PFSK-1 (cell line): Measurements from ENCODE around the gene PSMB9.

Source experiments
- POLR2AphosphoS5 ChIP-seq: IDR thresholded peaks from 2 replicates; pipeline ENCODE4 v1.6.1; 2012; ENCODE audit warnings: low read depth, mild to moderate bottlenecking, control low read depth, low read length, moderate library complexity
- SIN3A ChIP-seq: IDR thresholded peaks from 2 replicates; pipeline ENCODE4 v1.6.1; 2012; ENCODE audit warnings: mild to moderate bottlenecking, low read length, moderate library complexity, borderline replicate concordance; ENCODE audit not compliant: insufficient read depth
- TF ChIP-seq, protein P1 (sequence below), 2 experiments: IDR thresholded peaks; 2 replicates each; pipeline versions ENCODE4 v1.6.1 to v1.8.0; 2011 to 2012; ENCODE audit warnings: low read depth in 2 of 2, low read length in 2 of 2, control low read depth in 1 of 2, inconsistent platforms in 1 of 2, mild to moderate bottlenecking in 1 of 2, moderate library complexity in 1 of 2; ENCODE audit not compliant: insufficient read depth in 1 of 2

DNA sequence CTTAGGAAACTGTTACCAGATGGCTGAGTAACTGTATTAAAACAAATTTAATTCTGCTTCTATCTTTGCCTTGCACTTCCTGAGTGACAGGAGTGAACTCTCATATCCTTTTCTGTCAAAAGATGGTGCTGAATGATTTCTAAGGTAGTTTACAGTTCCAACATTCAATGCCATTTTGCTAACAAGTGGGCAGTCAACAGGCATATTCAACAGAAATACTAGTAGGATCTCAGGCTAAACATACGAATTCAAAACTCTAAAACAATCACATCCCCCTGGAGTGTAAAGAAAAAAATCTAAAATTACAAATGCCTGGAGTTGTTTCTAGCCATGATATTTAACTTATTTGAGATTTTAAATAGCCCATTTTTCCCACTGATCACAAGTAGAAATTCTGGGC lies 6.7 kb downstream of the PSMB9 start:
- TF ChIP-seq, protein P1, sequence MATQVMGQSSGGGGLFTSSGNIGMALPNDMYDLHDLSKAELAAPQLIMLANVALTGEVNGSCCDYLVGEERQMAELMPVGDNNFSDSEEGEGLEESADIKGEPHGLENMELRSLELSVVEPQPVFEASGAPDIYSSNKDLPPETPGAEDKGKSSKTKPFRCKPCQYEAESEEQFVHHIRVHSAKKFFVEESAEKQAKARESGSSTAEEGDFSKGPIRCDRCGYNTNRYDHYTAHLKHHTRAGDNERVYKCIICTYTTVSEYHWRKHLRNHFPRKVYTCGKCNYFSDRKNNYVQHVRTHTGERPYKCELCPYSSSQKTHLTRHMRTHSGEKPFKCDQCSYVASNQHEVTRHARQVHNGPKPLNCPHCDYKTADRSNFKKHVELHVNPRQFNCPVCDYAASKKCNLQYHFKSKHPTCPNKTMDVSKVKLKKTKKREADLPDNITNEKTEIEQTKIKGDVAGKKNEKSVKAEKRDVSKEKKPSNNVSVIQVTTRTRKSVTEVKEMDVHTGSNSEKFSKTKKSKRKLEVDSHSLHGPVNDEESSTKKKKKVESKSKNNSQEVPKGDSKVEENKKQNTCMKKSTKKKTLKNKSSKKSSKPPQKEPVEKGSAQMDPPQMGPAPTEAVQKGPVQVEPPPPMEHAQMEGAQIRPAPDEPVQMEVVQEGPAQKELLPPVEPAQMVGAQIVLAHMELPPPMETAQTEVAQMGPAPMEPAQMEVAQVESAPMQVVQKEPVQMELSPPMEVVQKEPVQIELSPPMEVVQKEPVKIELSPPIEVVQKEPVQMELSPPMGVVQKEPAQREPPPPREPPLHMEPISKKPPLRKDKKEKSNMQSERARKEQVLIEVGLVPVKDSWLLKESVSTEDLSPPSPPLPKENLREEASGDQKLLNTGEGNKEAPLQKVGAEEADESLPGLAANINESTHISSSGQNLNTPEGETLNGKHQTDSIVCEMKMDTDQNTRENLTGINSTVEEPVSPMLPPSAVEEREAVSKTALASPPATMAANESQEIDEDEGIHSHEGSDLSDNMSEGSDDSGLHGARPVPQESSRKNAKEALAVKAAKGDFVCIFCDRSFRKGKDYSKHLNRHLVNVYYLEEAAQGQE (IDR thresholded peaks at IDR 0.05; ENCODE audit: insufficient read depth in 1 of 2, low read depth in 2 of 2, low read length in 2 of 2), result no peak
- TF ChIP-seq POLR2AphosphoS5 (no peak), SIN3A (no peak)
